D341Med (cell line): ENCODE measurements around the gene DNAAF1.

ENCODE experiments used
- DNase-seq: peaks from one replicate; pipeline ENCODE4 v3.0.0; 2012; ENCODE audit warnings: low spot score

The DNAAF1 gene

DNA sequence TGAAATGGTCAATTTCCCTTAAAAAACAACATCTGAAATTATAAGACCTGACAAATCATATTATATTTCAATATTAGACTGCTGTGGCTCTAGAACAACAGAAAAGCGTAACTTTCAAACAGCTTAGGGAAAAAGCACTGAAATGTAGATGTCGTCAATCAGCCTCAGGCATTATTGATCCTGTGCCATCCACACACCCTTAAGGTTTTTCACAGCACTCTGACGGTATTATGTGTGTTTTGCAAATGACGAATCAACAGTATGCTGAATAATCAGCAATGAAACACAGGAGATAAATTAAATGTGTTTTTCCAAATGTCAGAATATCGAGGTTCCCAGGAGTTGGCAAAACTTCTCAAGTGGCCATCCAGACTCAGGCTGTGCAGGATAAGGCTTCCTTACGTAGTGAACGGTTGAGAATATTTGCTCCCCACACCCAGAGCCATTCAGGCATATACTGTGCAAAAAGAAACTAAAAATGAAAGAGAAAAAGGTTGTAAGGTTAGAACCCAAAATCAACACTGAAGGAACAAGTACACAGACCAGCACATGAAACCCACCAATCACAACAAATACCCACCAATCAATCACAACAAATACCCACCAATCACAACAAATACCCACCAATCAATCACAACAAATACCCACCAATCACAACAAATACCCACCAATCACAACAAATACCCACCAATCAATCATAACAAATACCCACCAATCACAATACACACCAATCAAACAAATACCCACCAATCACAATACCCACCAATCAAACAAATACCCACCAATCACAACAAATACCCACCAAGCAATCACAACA, 20.6 kb upstream of the DNAAF1 start:
- DNase-seq = no peak

DNA sequence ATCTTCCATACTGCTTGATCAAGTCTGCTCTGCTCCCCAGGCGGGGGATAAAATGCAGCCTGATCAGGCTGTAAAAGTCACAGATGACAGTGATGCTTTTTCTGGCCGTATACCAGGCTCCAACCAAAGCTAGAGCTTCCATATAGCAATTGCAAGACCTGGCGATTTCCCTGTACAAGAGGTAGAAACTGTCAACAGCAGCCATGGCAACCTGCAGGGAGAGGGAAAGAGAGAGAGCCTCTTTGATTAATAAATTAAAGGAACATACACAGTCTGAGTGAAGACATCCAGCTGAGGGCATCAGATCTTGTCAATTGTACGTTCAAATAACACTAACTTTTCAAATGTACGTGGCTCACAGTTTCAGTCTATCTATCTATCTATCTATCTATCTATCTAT, 14.0 kb upstream of the DNAAF1 start:
- no peak for DNase-seq

DNA sequence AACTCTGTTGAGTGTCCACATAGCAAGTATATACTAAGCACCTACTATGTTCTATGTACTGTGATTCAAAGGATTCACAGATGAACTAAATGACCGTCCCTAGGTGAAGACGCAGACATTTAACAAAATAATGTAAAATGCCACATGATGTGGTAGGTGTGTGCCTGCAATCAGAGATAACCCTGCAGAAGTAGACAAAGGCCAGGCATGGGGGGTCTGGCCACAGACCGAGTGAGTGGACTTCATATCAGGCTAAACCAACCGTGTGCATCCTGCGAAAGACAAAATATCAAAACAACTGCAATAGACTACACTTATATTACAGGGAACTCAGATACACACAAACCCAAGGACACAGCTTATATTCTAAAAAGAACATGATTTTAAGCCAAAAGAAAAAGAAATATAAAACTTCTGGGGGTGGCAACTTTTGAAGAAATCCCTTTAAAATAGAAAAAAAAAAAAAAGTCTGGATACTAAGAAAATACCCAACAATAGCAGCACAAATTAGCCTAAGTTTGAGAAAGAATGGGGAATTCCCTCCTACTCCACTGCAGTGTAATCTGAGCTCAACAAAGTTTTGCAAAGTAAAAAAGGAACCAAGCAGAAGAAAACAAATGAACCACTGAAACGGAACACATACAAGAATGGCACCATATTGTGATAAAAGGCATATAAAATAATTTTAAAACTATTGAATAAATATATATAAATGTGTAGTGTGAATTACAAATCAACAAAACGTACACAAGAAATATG, 12.4 kb upstream of the DNAAF1 start:
- no peak for DNase-seq

DNA sequence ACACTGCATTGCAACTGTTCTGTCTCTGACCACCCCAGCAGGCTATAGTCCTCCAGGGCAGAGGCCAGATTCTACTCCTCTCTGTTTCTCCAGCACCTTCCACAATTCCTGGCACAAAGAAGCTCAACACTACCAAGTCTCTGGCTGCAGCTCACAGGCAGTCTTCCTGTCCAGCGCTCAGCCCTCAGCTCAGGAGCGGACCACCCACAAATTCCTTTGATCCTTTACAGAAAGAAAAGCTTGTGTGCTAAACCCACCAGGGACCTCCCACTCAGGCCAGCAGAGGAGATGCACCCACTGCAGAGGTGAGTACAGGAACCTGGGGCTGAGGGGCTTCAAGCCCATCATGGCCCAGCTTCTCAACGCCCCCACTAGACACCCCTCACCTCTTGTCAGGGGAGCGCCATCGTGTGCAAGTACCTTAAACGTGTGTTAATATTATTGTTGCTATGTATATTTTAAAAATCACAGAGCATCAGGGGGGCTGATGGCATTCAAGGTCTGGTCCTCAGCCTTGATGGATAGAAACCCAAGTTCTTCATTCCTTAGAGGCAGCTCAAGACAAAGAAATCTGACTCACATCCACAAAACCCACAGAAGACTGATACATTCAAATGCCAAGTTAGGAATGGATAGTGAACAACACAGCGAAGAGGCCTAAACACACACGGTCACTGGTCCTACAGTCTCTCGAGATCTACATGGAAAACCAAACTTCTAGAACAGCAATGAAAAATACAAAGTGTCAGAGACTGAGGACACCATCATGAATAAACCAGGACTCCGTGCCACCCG, 8.6 kb upstream of the DNAAF1 start:
- no peak for DNase-seq

DNA sequence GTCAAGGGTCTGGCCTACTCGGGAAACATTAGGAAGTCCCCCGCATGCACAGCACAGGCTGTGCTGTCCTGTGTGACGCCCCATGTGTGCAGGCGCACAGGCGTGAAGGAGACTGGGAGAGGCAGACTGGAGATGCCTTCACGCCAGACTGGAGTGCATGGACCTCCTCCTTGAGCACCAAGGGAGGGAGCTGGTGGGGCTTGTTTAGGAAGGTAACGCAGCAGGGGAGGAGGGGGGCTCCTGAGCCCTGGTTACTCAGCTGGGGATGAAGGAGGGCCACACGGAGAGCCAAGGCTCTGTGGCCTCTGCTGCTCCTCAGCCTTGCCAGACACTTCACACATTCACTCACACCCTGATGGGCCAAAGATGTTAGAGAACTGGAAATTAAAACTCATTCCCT, 7.8 kb upstream of the DNAAF1 start:
- DNase-seq = no peak

DNA sequence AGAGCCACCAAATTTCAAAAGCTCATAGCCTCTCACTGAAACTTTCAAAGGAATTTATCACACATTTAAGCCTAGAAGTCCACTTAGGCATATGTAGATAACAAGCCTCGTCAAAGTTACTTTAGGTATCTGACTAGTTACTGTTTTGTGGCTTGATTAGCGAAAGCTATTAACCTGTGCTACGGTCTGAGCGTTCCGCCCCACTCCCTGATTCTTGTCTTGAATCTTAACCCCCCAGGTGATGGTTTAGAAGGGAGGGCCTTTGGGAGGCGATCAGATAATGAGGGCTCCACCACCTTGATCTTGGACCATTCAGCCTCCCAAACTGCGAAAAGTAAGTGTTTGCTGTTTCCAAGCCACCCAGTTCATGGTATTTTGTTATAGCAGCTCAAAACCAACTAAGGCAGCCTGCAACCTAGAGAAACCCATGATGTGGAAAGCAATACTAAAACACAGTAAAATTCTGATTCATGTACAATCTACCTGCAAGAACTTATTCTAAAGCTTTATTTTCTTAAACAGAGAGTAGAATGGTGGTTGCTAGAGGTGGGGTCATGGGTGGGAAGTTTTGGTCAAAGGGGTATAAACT, 7.2 kb upstream of the DNAAF1 start:
- DNase-seq = no peak

DNA sequence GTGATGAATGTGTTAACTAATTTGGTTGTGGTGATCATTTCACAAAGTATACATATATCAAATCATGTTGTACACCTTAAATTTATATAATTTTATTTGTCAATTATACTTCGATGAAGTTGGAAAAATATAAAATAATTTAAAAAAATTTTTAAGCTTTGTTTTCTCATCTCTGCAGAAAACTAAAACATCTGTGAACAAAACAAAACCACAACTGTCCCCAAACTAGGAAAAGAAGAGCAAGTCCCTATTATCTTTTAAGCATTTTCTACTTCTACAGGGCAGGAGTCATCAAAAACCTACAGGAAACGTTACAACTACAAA, 6.6 kb upstream of the DNAAF1 start:
- no peak for DNase-seq

DNA sequence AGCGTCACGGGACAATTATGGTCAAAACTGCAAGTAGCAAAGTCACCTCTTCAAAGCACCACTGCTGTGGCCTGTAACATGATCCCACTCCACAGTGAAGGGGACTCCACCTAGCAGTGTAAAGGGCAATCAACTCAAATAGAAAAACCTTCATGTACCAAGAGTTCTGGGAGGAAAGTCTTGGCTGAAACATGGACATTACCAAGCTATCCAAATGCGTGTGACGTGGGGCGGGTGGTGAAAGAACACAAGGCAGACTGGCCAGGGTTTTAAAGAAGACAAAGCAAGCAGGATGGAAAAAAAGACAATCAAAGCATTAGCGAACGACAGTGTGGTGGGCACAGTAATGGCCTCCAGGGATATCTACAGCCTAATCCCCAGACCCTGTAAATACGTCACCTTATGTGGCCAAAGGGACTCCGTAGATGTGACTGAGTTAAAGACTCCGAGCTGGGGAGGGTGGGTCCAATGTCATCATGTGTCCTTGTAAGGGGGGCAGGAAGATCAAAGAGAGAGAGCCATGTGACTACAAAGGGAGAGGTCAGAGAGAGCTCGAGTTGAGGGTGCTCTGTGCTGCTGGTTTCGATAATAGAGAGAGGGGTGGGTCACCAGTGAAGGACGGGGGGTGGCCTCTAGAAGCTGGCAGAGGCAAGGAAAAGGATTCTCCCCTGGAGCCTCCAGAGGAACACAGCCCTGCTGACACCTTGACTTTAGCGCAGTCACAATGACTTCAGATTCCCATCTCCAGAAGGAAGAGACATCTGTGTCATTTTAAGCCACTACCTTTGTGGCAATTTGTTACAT, 6.1 kb upstream of the DNAAF1 start:
- DNase-seq = no peak

DNA sequence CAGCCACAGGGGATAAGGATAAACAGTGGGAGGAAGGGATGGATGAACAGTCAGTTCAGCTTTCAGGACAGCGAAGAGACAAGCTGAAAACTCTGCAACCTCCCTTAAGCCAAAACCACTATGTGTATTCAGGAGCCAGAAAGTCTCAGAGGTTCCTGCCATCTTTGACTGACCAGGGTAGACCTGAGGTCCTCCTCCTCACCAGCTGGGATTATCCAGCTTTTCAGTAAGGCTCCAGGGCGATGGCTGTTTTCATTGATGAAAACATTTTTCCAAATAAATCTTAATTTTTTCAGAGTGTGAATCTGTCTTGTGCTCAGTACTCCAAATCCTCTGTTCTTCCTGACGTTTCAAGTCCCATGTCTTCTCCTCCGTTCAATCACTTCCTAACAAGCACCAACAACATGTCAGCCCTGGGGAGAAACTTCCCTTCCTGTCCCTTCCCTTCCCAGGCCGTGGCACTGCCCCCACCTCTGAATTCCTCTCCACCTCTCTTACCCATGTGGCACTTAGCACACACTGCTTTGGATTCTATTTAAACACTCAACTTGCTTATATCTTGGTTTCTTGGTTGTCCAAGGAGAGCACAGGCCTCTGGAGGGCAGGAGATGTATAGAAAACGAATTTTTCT, 5.4 kb upstream of the DNAAF1 start:
- DNase-seq = no peak

DNA sequence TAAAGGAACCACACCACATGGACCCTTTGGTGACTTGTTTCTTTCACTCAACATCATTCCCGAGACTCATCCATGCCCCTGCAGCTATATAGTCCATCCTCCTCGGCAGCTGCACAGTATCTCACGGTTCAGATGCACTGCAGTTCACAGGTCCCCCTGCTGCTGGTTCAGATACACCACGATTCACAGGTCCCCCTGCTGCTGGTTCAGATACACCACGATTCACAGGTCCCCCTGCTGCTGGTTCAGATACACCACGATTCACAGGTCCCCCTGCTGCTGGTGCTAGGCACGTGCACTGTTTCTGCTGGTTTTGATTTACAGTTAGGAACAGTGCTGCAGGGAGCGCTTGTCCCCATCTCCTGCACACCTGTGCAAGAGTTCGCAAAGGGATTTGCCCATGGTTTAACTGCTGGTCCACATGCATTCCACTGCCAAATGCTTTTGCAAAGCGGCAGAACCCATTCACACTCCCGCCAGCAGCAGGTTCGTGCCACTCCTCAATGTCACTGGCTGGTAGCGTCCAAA, 3.9 kb upstream of the DNAAF1 start:
- peak; percentile 57 for DNase-seq

DNA sequence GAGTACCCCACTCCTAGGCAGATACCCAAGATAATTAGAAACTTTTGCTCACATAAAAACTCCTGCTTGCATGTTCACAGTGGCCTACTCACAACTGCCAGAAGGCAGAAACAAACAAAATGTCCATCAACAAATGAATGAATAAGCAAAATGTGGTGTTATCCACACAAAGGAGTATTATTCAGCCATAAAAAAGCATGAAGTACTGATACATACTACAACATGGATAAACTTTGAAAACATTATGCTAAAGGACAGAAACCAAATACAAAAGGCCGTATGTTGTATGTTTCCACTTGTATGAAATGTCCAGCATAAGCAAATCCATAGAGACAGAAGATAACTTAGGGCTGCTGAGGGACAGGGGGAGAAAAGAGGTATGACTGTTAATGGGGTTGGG, 2.0 kb upstream of the DNAAF1 start:
- DNase-seq = no peak

DNA sequence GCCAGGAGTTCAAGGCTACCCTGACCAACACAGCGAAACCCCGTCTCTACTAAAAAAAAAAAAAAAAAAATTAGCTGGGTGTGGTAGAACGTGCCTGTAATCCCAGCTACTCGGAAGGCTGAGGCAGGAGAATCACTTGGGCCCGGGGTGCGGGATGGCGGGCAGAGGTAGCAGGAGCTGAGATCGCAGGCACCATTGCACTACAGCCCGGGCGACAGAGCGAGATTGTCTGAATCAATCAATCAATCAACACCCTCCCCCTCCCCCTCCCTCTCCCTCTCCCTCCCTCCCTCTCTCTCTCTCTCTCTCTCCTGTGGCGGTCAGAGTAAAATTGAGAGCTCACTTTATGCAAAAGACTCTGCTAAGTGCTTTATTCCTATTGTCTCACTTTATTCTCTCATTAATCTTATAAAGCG, 1.3 kb upstream of the DNAAF1 start:
- no peak for DNase-seq

DNA sequence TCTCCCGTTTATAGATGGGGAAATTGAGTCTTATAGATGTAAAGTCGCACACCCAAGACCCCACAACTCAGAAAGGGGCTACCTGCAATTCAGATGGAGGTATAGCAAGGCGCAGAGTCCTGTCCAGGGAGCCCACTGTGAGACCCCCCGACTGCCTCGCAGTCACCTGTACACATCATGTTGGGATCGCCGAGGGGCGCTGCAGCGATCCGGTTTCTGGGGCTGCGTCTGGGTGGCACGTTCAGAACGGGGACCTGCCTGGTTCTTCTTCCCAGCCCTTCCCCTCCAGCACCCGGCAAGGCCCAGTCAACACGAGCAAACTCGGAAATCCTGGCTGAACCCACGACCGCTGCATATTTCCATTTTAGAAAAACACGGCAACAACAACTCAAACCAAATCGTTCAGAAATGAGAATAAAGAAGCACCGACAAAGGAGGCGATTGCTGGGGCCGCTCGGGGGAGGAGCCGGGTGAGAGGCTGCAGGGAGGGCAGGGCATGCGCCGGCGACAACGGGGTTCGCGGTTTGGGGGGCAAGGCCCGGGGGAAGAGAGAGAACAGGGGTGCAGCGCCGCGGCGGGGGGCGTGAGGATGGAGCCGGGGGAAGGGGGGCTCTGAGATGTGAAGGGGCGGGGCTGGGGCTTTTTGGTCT, 774 bp upstream of the DNAAF1 start:
- DNase-seq = peak; percentile 59

DNA sequence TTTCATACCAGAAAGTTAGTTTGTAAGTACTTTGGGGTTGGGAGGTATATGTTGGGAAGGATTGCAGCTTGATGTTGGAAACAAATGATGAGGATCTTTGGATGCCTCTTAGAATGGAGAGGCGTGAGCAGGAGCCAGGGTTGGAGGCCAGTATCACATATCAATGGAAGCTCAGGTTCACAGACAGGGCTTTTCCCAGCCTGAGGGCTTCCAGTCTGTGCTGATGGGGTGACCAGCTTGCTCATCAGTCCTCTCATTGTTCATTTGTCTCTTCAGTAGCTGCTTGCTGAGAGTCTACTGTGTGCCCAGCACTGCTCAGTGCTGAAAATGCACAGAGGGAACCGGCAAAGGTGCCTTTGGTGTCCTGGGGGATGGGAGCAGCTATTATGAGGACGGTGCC, 5.8 kb downstream of the DNAAF1 start:
- DNase-seq = no peak

DNA sequence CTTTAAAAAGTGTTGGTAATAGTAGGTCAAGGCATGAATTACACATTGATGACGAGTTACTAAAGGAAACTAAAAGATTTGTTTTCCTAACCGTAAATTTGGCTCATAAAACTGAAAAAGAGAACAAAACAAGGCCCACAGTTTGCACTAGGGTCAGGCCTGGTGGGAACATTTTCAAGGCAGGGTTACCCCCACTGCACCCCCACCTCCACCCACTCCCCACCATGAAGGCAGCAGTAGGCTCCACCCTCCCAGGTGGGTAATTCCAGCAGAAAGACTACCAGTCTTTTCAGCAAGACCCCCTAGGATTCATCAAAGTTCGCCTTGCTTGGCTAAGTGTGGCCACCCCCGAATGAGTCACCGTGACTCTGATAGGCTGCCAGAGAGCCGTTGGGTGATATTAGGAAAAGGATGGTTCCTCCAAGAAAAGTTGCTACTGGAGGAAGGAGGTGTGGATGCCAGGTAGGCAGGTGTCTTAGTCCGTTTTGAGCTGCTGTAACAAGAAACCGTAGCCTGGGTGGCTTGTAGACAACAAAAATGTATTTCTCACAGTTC, 8.6 kb downstream of the DNAAF1 start:
- no peak for DNase-seq

DNA sequence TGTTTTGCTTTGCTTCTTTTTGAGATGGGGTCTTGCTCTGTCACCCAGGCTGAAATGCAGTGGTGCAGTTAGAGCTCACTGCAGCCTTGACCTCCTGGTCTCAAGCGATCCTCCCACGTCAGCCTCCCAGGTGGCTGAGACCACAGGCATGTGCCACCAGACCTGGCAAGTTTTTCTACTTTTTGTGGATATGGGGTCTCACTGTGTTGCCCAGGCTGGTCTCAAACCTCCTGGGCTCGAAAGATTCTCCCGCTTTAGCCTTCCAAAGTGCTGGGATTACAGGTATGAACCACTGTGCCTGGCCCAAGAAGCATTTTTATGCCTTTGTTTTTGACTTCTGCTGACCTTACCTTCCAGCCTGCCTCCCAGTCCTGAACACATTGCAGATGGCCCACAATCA, 10.1 kb downstream of the DNAAF1 start:
- DNase-seq = no peak

DNA sequence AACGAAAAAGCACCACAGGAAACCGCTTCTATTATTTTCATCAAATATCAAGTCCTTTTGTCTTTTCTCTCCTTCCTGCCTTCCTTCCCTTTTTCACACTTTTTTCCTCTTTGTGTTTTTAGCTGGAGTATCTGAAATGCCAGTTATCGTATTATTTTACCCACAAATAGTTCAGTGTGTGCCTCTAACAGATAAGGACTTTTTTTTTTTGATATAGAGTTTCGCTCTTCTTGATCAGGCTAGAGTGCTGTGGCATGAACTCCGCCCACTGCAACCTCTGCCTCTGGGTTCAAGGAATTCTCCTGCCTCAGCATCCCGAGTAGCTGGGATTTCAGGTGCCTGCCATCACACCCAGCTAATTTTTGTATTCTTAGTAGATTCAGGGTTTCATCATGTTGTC, 10.7 kb downstream of the DNAAF1 start:
- DNase-seq = no peak

DNA sequence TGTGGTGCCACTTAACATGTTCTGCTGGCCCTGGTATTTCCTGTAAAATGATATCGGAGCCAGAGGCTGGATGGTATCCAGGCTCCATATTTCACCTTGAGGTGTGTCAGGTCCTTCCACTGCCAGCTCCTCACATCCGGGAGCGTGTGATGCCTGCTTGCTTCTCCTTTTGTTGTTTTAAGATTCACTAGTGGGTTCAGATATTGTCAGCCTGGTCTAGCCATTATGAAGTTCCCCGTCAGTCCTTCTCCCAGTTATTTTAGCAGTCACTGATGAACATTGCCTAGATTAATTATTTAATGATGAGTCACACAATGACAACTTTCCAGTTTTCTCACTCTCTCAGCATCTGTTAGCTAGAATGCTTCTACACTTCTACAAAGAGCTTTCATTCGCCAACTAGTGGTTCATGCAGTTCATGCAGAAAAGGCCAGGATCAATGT, 11.3 kb downstream of the DNAAF1 start:
- no peak for DNase-seq

DNA sequence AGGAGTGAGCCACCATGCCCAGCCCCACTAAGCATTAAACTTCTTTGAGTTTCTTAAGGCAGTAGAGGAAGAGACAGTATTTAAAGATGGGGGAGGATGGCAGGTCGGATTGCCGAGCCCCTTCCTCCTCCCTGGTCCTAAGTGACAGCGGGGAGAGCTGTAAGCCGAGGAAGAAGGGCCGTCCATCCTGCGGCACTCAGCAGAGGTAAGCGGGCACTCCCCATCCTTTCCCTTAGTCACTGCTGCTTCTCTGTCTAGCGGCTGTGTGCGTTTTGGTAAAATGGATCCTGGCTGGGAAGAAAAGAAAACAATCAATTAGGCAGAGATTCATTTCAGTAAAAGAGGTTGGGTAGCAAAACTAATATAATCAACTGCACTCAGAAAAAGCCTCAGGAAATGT, 13.9 kb downstream of the DNAAF1 start:
- no peak for DNase-seq

DNA sequence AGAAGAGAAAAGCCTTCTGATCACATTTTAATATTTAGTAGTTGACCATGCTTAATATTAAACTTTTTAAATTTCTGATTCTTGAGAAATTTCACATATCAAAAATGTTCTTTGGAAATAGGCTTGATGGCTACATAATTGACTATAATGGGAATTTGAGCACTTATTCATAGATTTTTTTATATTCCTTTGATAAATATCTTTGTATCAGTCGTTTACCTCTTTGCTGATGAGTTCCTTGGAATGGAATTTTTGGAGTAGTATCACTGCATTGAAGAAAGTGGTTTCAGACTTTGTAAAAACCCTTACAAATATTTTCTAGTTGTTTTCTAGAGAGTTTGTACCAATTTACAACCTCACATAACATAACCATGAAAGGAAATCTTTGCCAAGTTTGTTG, 14.7 kb downstream of the DNAAF1 start:
- DNase-seq = no peak
